GM12865 (cell line): Measurements from ENCODE around the gene SULF2.

Experiments used
- DNase-seq: peaks from one replicate; pipeline ENCODE4 v3.0.0; 2010; ENCODE audit warnings: low read depth
- H3K4me3 ChIP-seq: 2 replicates; pipeline ENCODE4 v1.5.1; 2011; ENCODE audit warnings: mild to moderate bottlenecking, low read depth, low read length, control low read depth
- CTCF ChIP-seq: IDR thresholded peaks from 2 replicates; pipeline ENCODE4 v1.5.1; 2011; ENCODE audit warnings: low read length, control low read depth, low read depth, inconsistent platforms; ENCODE audit not compliant: insufficient read depth; ENCODE audit errors: missing control alignments

The SULF2 gene

GRCh38 chr20:47782920-47783552 lies 2.2 kb downstream of the SULF2 start:
- H3K4me3 ChIP-seq = no peak overlapping the region
- TF ChIP-seq CTCF = no peak
- DNase-seq = no peak

- H3K4me3 ChIP-seq = no peak overlapping the region
- DNase-seq = no peak
- TF ChIP-seq CTCF = no peak
These were observed 3.2 kb downstream of the SULF2 start for GRCh38 chr20:47782076-47782475.

- no peak overlapping the region for H3K4me3 ChIP-seq
- no peak for DNase-seq
- TF ChIP-seq CTCF = no peak
These were observed 3.6 kb downstream of the SULF2 start for GRCh38 chr20:47781632-47782031.

GRCh38 chr20:47780720-47781389 lies 4.4 kb downstream of the SULF2 start:
- DNase-seq = no peak
- H3K4me3 ChIP-seq = no peak overlapping the region
- TF ChIP-seq CTCF = peak; percentile 4

- TF ChIP-seq CTCF = no peak
These were observed 6.6 kb downstream of the SULF2 start for GRCh38 chr20:47778398-47779354.

GRCh38 chr20:47777220-47777619 lies 8.1 kb downstream of the SULF2 start:
- H3K4me3 ChIP-seq = no peak overlapping the region
- no peak for TF ChIP-seq CTCF
- DNase-seq = no peak

More at GRCh38 chr20:47778398-47779354, 6.6 kb downstream of the SULF2 start:
- DNase-seq = no peak
- H3K4me3 ChIP-seq = no peak overlapping the region
